GM10248 (cell line): ENCODE results near the gene RPN2.

Source experiments
- CTCF ChIA-PET: fragments of 300-600 bp; sonication (Branson Sonifier 250); formaldehyde crosslinking; extraction: SDS; loops from one replicate; lab custom pipeline; 2021; ENCODE audit warnings: antibody characterized with exemption; lab: Yijun Ruan, JAX
- POLR2A ChIA-PET: fragments of 350-650 bp; sonication (Branson Sonifier 250); formaldehyde crosslinking; extraction: SDS; loops from one replicate; lab custom pipeline; 2020; ENCODE audit warnings: antibody characterized with exemption; lab: Yijun Ruan, JAX
- DNase-seq: peaks from one replicate; pipeline ENCODE4 v3.0.0; 2012; ENCODE audit errors: extremely low spot score
- TF ChIP-seq, protein P1 (sequence below): IDR thresholded peaks from 2 replicates; pipeline ENCODE4 v1.5.1; 2012; ENCODE audit warnings: mild to moderate bottlenecking, low read depth; ENCODE audit errors: extremely low read depth, missing control alignments, control extremely low read depth

The RPN2 gene

DNA sequence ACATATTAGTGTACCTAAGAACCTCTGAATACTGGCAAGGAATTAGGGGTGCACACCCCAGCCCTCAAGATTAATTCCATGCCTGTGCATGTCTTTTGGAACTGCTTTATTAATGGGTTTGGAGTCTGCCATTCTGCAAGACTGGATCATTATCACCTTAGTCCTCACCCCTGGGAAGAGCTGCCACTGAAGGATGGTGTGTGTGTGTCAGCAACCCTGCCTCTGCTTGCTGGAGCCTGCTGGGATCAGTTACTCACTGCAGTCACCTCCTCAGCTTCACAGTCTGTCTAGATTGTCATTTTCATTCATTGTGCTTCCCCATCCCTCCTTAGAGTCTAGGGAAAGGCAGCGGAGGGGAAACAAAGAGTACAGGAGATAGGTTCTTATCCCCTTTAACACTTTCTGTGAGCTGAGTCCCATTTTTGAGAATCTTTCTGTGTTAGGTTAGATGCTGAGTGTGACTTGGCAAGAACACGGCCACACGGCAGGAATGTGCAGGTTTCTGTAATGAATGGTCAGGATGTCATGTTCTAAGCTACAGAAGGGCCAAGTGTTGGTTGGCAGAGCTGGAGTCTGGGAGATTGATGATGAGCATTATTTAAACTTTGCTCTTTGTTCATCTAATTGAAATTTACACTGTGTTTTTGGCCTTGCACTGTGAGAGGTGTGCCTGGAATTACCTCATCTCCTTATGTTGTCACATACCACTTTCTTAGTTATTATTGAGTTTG, 61.4 kb downstream of the RPN2 start:
- TF ChIP-seq, protein P1, sequence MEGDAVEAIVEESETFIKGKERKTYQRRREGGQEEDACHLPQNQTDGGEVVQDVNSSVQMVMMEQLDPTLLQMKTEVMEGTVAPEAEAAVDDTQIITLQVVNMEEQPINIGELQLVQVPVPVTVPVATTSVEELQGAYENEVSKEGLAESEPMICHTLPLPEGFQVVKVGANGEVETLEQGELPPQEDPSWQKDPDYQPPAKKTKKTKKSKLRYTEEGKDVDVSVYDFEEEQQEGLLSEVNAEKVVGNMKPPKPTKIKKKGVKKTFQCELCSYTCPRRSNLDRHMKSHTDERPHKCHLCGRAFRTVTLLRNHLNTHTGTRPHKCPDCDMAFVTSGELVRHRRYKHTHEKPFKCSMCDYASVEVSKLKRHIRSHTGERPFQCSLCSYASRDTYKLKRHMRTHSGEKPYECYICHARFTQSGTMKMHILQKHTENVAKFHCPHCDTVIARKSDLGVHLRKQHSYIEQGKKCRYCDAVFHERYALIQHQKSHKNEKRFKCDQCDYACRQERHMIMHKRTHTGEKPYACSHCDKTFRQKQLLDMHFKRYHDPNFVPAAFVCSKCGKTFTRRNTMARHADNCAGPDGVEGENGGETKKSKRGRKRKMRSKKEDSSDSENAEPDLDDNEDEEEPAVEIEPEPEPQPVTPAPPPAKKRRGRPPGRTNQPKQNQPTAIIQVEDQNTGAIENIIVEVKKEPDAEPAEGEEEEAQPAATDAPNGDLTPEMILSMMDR = no peak
- no peak for DNase-seq
- ChIA-PET POLR2A (no interaction called here), CTCF (interaction anchor here (1.0 to 1.7 kb wide), 7 partner anchors 10 to 144 kb away, joined by 3 to 7 read pairs (median 3); partner anchors contain the start of gene RPN2)

- ChIA-PET CTCF (interaction anchor here (1.0 to 1.1 kb wide), 2 partner anchors 10 to 28 kb away, joined by 3 to 4 read pairs; no protein-coding TSS in a partner anchor), POLR2A (no interaction called here)
Measured at GRCh38 chr20:37242503-37242902, 63.4 kb downstream of the RPN2 start.

GRCh38 chr20:37243076-37243936, 64.2 kb downstream of the RPN2 start:
- CTCF ChIA-PET = no interaction called here
- POLR2A ChIA-PET = no interaction called here
- DNase-seq = no peak
- TF ChIP-seq, protein P1 = no peak

More at GRCh38 chr20:37242503-37242902, 63.4 kb downstream of the RPN2 start:
- DNase-seq = no peak
- TF ChIP-seq, protein P1 = no peak

DNA sequence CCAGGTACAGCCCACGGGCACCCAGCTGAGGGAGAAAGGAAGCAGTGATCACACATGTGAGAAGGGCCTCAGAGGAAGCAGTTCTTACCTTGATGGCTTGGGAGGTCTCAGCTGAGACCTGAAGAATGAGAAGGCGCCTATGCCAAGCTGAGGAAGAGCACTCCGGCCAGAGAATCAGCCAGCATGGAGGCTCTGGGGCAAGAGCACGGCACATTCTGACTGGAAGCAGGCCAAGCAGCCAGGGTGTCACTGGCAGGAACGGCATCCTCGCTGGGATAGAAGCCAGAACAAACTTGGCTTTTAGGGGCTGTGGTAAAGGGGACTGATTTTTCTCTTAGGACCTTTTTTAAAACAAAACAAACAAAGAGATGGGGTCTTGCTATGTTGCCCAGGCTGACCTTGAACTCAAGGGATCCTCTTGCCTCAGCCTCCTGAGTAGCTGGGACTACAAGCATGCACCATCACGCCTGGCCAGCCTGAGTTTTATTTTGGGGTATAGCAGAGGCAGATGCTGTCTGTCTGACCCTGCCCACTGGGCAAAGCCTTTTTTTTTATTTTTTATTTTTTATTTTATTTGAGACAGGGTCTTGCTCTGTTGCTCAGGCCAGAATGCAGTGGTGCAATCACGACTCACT, 64.9 kb downstream of the RPN2 start:
- ChIA-PET POLR2A (interaction anchor here (0.6 kb wide), 1 partner anchor 794 kb away, joined by 6 read pairs; no protein-coding TSS in a partner anchor), CTCF (no interaction called here)
- DNase-seq = no peak
- TF ChIP-seq, protein P1 = no peak

DNA sequence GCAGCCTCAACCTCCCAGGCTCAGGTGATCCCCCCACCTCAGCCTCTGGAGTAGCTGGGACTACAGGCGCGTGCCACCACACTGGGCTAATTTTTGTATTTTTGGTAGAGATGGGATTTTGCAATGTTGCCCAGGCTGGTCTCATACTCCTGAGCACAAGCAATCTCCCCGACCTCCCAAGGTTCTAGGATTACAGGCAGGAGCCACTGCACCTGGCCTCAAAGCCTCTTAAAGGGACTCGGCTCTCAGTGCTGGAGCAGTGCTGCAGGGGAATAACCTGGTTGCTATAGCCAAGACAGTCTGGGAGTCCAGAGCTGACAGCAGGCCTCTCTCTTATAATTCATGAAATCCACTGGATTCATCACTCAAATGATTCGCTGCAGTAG, 65.4 kb downstream of the RPN2 start:
- ChIA-PET CTCF (interaction anchor here (0.9 to 1.2 kb wide), 3 partner anchors 12 to 40 kb away, joined by 3 read pairs; no protein-coding TSS in a partner anchor), POLR2A (no interaction called here)
- TF ChIP-seq, protein P1 = no peak
- no peak for DNase-seq
